ENCODE results near the gene AKAP9.

GRCh38 chr7:91976743-91977142 is 36.1 kb downstream of the AKAP9 start:
- TF ChIP-seq CTCF (conservative IDR thresholded peaks at IDR 0.05; ENCODE audit: low read depth, low read length) (no peak), EZH2 (IDR thresholded peaks at IDR 0.05; ENCODE audit: borderline replicate concordance, low read depth, low read length, poor library complexity, severe bottlenecking) (no peak)

Measured in A673 (cell line).